ENCODE measurements around the gene POU2F3. TPM values are rescaled to one million over a fixed set of nuclear protein-coding genes. Genes with fewer than 3 reads are reported as not detected.

The POU2F3 gene
- total and polyA plus RNA-seq, 2 of the 4 experiments (the other 2 are of a cell fraction): under 0.01 to 0.09 TPM

DNA sequence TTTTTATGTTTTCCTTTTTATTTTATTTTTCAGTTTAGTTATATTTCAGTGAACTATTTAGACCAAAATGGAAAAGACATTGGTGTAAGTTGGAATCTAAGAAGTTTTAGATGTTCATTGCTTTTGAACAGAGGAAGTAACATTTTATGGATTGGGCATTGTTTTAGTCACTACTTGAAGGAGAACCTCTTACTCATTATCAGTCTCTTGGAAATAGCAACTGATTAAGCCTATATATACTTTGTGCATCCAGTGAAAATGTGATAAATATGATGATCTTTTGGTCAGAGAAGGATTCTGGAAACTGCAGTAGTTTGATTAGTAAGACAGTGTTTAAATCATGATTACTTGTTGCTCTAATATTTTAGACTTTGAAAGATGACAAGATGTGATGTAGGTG lies 110.7 kb downstream of the POU2F3 start:
- ATAC-seq (ENCODE audit: low read depth) (no peak), DNase-seq (no peak)
- Histone ChIP-seq H3K9ac (ENCODE audit: low read depth, low read length) (no peak overlapping the region), H2BK120ac (ENCODE audit: low read depth, low read length) (no peak overlapping the region), H3K27ac (ENCODE audit: insufficient read depth, low read length) (no peak overlapping the region), H4K5ac (ENCODE audit: low read depth, low read length) (no peak overlapping the region), H3K9me1 (ENCODE audit: insufficient read depth, low read length) (peaks cover 22% of the 10 kb centered on the region), H3K79me1 (ENCODE audit: low read depth in 1 of 2, low read length in 2 of 2) (peaks cover 3 to 66% of the 10 kb centered on the region in 2 experiments), H3K23ac (ENCODE audit: low read depth, low read length) (no peak overlapping the region), H3K56ac (ENCODE audit: extremely low read depth, insufficient read depth, low read length) (no peak overlapping the region), H3K4me3 (ENCODE audit: insufficient read depth, low read depth, low read length) (no peak overlapping the region), H3K36me3 (ENCODE audit: control insufficient read depth, insufficient read depth, low read length) (peaks cover 3% of the 10 kb centered on the region; the same call in 1 of the 2 replicates), H2BK15ac (ENCODE audit: low read depth, low read length) (no peak overlapping the region), H2AK5ac (ENCODE audit: low read depth, low read length) (no peak overlapping the region), H3K9me3 (ENCODE audit: control insufficient read depth, insufficient read depth, low read length) (no peaks in the 10 kb centered on the region), H4K8ac (ENCODE audit: low read depth in 2 of 2, low read length in 2 of 2) (no peak overlapping the region), H2AFZ (replicated peaks; ENCODE audit: low read length, poor library complexity) (no peak overlapping the region), H4K91ac (ENCODE audit: insufficient read depth, low read depth, low read length) (no peak overlapping the region), H2BK20ac (ENCODE audit: low read depth, low read length) (no peak overlapping the region), H4K20me1 (ENCODE audit: insufficient read depth, low read length) (peaks cover 88% of the 10 kb centered on the region), H3K4me2 (ENCODE audit: low read depth, low read length) (no peak overlapping the region), H3K27me3 (ENCODE audit: control insufficient read depth, insufficient read depth, low read length) (no peaks in the 10 kb centered on the region), H2AK9ac (replicated peaks; ENCODE audit: low read depth, low read length, poor library complexity) (no peak overlapping the region), H3K4ac (ENCODE audit: low read depth, low read length) (no peak overlapping the region), H3K18ac (ENCODE audit: low read depth, low read length) (no peak overlapping the region), H2BK5ac (ENCODE audit: low read depth, low read length, poor library complexity, severe bottlenecking) (no peak overlapping the region), H3K14ac (replicated peaks; ENCODE audit: low read depth, low read length) (no peak overlapping the region), H3K4me1 (ENCODE audit: control insufficient read depth, insufficient read depth, low read length) (peaks cover 18% of the 10 kb centered on the region)
- ChIA-PET CTCF (no interaction called here), POLR2A (ENCODE audit: unreplicated experiment) (no interaction called here)
- in situ Hi-C loops (cut with MboI; ENCODE audit: low sequenced_read_pairs): no loop called here
- intact Hi-C loops (cut with micrococcal nuclease): no loop called here
- TF ChIP-seq RCOR1 (IDR thresholded peaks at IDR 0.05; ENCODE audit: insufficient replicate concordance, low read length) (no peak), SMC3 (IDR thresholded peaks at IDR 0.05; ENCODE audit: low read depth, low read length) (no peak), CEBPB (IDR thresholded peaks at IDR 0.05; ENCODE audit: low read depth, low read length) (no peak), POLR2A (IDR thresholded peaks at IDR 0.05; ENCODE audit: low read depth, low read length) (no peak), RFX5 (IDR thresholded peaks at IDR 0.05; ENCODE audit: low read depth, low read length) (no peak), RAD21 (IDR thresholded peaks at IDR 0.05; ENCODE audit: low read length) (no peak), BHLHE40 (IDR thresholded peaks at IDR 0.05; ENCODE audit: low read depth, low read length) (no peak), MXI1 (IDR thresholded peaks at IDR 0.05; ENCODE audit: borderline replicate concordance, low read depth, low read length) (no peak), FOS (IDR thresholded peaks at IDR 0.05; ENCODE audit: low read depth, low read length) (no peak), CHD1 (IDR thresholded peaks at IDR 0.05; ENCODE audit: low read depth, low read length) (no peak)
- TF ChIP-seq, protein P1, sequence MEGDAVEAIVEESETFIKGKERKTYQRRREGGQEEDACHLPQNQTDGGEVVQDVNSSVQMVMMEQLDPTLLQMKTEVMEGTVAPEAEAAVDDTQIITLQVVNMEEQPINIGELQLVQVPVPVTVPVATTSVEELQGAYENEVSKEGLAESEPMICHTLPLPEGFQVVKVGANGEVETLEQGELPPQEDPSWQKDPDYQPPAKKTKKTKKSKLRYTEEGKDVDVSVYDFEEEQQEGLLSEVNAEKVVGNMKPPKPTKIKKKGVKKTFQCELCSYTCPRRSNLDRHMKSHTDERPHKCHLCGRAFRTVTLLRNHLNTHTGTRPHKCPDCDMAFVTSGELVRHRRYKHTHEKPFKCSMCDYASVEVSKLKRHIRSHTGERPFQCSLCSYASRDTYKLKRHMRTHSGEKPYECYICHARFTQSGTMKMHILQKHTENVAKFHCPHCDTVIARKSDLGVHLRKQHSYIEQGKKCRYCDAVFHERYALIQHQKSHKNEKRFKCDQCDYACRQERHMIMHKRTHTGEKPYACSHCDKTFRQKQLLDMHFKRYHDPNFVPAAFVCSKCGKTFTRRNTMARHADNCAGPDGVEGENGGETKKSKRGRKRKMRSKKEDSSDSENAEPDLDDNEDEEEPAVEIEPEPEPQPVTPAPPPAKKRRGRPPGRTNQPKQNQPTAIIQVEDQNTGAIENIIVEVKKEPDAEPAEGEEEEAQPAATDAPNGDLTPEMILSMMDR (conservative IDR thresholded peaks at IDR 0.05; ENCODE audit: low read depth, low read length): no peak
- TF ChIP-seq, protein P2, sequence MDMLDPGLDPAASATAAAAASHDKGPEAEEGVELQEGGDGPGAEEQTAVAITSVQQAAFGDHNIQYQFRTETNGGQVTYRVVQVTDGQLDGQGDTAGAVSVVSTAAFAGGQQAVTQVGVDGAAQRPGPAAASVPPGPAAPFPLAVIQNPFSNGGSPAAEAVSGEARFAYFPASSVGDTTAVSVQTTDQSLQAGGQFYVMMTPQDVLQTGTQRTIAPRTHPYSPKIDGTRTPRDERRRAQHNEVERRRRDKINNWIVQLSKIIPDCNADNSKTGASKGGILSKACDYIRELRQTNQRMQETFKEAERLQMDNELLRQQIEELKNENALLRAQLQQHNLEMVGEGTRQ (IDR thresholded peaks at IDR 0.05; ENCODE audit: low read depth, low read length): no peak
- TF ChIP-seq, protein P3, sequence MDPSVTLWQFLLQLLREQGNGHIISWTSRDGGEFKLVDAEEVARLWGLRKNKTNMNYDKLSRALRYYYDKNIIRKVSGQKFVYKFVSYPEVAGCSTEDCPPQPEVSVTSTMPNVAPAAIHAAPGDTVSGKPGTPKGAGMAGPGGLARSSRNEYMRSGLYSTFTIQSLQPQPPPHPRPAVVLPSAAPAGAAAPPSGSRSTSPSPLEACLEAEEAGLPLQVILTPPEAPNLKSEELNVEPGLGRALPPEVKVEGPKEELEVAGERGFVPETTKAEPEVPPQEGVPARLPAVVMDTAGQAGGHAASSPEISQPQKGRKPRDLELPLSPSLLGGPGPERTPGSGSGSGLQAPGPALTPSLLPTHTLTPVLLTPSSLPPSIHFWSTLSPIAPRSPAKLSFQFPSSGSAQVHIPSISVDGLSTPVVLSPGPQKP (IDR thresholded peaks at IDR 0.05; ENCODE audit: borderline replicate concordance, low read depth, low read length): no peak
- BruUV-seq (replicated peaks): no TSS peak
- dilution Hi-C loops (cut with HindIII; ENCODE audit: low sequenced_read_pairs, unreplicated experiment): no loop called here
